Activated T-cell treated with anti-CD3 and anti-CD28 coated beads, Interleukin-2, amount 50 U/mL, for 48 hours (primary cell): ENCODE measurements around the gene CAMK2D.
A peak's percentile ranks its signal among the peaks of the same experiment; 100 is the strongest.
"Not testable (repeated sequence)": the region's sequence is repeated elsewhere in the genome, so short reads cannot be mapped to it uniquely, and the experiment has no call there.

Experiments
- DNase-seq, 2 experiments: peaks; one replicate each; pipeline ENCODE4 v3.0.0-alpha.2; 2020

Gene CAMK2D

GRCh38 chr4:113727802-113728201, 33.7 kb downstream of the CAMK2D start:
- DNase-seq = no peak

GRCh38 chr4:113725963-113726362, 35.6 kb downstream of the CAMK2D start:
- no peak for DNase-seq

GRCh38 chr4:113718252-113718651, 43.3 kb downstream of the CAMK2D start:
- no peak for DNase-seq

GRCh38 chr4:113711883-113712662, 49.5 kb downstream of the CAMK2D start:
- no peak for DNase-seq

GRCh38 chr4:113708250-113708649, 53.3 kb downstream of the CAMK2D start:
- no peak for DNase-seq

GRCh38 chr4:113707048-113707447, 54.5 kb downstream of the CAMK2D start:
- DNase-seq = no peak

- DNase-seq = not testable (repeated sequence)
These were observed 56.4 kb downstream of the CAMK2D start for GRCh38 chr4:113705097-113705496.

- DNase-seq = not testable (repeated sequence)
These were observed 58.9 kb downstream of the CAMK2D start for GRCh38 chr4:113702596-113702995.

GRCh38 chr4:113701169-113701568, 60.4 kb downstream of the CAMK2D start:
- DNase-seq = no peak

GRCh38 chr4:113700602-113701150, 60.9 kb downstream of the CAMK2D start:
- DNase-seq = no peak

GRCh38 chr4:113699772-113700171, 61.8 kb downstream of the CAMK2D start:
- no peak for DNase-seq

- no peak for DNase-seq
These were observed 64.1 kb downstream of the CAMK2D start for GRCh38 chr4:113697429-113697828.

GRCh38 chr4:113695328-113696169, 66.0 kb downstream of the CAMK2D start:
- no peak for DNase-seq

GRCh38 chr4:113694008-113694407, 67.5 kb downstream of the CAMK2D start:
- no peak for DNase-seq

- no peak for DNase-seq
These were observed 68.6 kb downstream of the CAMK2D start for GRCh38 chr4:113692809-113693411.

GRCh38 chr4:113691676-113692075, 69.9 kb downstream of the CAMK2D start:
- no peak for DNase-seq

- no peak for DNase-seq
These were observed 72.1 kb downstream of the CAMK2D start for GRCh38 chr4:113689394-113689793.

- no peak for DNase-seq
These were observed 74.3 kb downstream of the CAMK2D start for GRCh38 chr4:113687067-113687718.

GRCh38 chr4:113685157-113685556, 76.4 kb downstream of the CAMK2D start:
- DNase-seq = not testable (repeated sequence)

- DNase-seq = peak; percentile 56 to 64
These were observed 76.9 kb downstream of the CAMK2D start for GRCh38 chr4:113684534-113685091.

GRCh38 chr4:113682730-113683537, 78.6 kb downstream of the CAMK2D start:
- peak; percentile 79 to 80 for DNase-seq
